ENCODE measurements around the gene FBXO28. TPM values are rescaled to one million over a fixed set of nuclear protein-coding genes. Genes with fewer than 3 reads are reported as not detected.

FBXO28 gene
- total and polyA plus RNA-seq, 2 donors (not counting 3 experiments of a cell fraction or from before 2014, with no cell fraction given): 8.9 to 32.6 TPM

GRCh38 chr1:224082146-224082545, 31.8 kb upstream of the FBXO28 start:
- H3K27ac ChIP-seq (ENCODE audit: insufficient read depth, low read depth, low read length): no peak overlapping the region
- no peaks in the 10 kb centered on the region for H3K9me3 ChIP-seq (replicated peaks; ENCODE audit: control insufficient read depth, insufficient read depth, low read length)
- intact Hi-C loops (cut with micrococcal nuclease): no loop called here
- no peaks in the 10 kb centered on the region for H3K79me2 ChIP-seq (ENCODE audit: control insufficient read depth, insufficient read depth, low read length)
- CTCF ChIA-PET: no interaction called here
- no peak for TF ChIP-seq JUN (IDR thresholded peaks at IDR 0.05; ENCODE audit: borderline replicate concordance, insufficient read depth, insufficient read length, low read depth)
- TF ChIP-seq MAX (IDR thresholded peaks at IDR 0.05; ENCODE audit: insufficient read depth, insufficient read length): no peak
- TF ChIP-seq POLR2A (IDR thresholded peaks at IDR 0.05; ENCODE audit: low read depth, low read length): no peak
- TF ChIP-seq POLR2AphosphoS5 (IDR thresholded peaks at IDR 0.05; ENCODE audit: insufficient read depth, low read depth, low read length): no peak
- no peak for TF ChIP-seq MYC (IDR thresholded peaks at IDR 0.05; ENCODE audit: low read depth, low read length)
- no peak for TF ChIP-seq CTCF (IDR thresholded peaks at IDR 0.05; ENCODE audit: extremely low read depth in 1 of 2, insufficient read depth in 1 of 2, low read depth in 1 of 2, low read length in 2 of 2)
- TF ChIP-seq GATA2 (IDR thresholded peaks at IDR 0.05; ENCODE audit: insufficient read depth, insufficient read length, low read depth, low read length): no peak
- TF ChIP-seq FOS (IDR thresholded peaks at IDR 0.05; ENCODE audit: borderline replicate concordance, insufficient read depth, low read length): no peak
- TF ChIP-seq EZH2 (IDR thresholded peaks at IDR 0.05; ENCODE audit: borderline replicate concordance, low read depth, low read length, severe bottlenecking): no peak
- H3K9me1 ChIP-seq (replicated peaks; ENCODE audit: control insufficient read depth, extremely low read depth, insufficient read depth, low read length): no peaks in the 10 kb centered on the region
- FAIRE-seq (no peak), DNase-seq (ENCODE audit: low read depth, low spot score) (no peak)
- peaks cover 8% of the 10 kb centered on the region for H3K4me1 ChIP-seq (ENCODE audit: control insufficient read depth, extremely low read depth, insufficient read depth, low read length)
- no peaks in the 10 kb centered on the region for H4K20me1 ChIP-seq (replicated peaks; ENCODE audit: control insufficient read depth, extremely low read depth, insufficient read depth, low read length)
- POLR2A ChIA-PET: no interaction called here
- BruUV-seq (replicated peaks): no TSS peak
- no peak overlapping the region for H2AFZ ChIP-seq (ENCODE audit: low read depth, low read length)
- no peak overlapping the region for H3K4me2 ChIP-seq (ENCODE audit: insufficient read depth, low read length)
- no peak overlapping the region for H3K4me3 ChIP-seq (replicated peaks in 1 of 3; ENCODE audit: insufficient read depth in 1 of 3, low read depth in 1 of 3, low read length in 3 of 3)
- dilution Hi-C loops (cut with MboI; ENCODE audit: extremely low pct_ligation_motif_present, low sequenced_read_pairs): no loop called here
- H3K36me3 ChIP-seq (ENCODE audit: control insufficient read depth in 2 of 2, extremely low read depth in 1 of 2, insufficient read depth in 2 of 2, low read length in 2 of 2): no peaks in the 10 kb centered on the region
- H3K27me3 ChIP-seq (ENCODE audit: control insufficient read depth in 2 of 2, insufficient read depth in 2 of 2, low read length in 2 of 2): no peaks in the 10 kb centered on the region
- no peak overlapping the region for H3K9ac ChIP-seq (replicated peaks; ENCODE audit: extremely low read depth, insufficient read depth, low read length)

All from endothelial cell of umbilical vein (primary cell).